ENCODE results near the gene PIP5K1B. TPM values are rescaled to one million over a fixed set of nuclear protein-coding genes. Genes with fewer than 3 reads are reported as not detected.

The PIP5K1B gene
- total and polyA plus RNA-seq, 2 of the 13 experiments (the other 11 are each of a cell fraction or from before 2014, with no cell fraction given) = 15.8 to 17.5 TPM

DNA sequence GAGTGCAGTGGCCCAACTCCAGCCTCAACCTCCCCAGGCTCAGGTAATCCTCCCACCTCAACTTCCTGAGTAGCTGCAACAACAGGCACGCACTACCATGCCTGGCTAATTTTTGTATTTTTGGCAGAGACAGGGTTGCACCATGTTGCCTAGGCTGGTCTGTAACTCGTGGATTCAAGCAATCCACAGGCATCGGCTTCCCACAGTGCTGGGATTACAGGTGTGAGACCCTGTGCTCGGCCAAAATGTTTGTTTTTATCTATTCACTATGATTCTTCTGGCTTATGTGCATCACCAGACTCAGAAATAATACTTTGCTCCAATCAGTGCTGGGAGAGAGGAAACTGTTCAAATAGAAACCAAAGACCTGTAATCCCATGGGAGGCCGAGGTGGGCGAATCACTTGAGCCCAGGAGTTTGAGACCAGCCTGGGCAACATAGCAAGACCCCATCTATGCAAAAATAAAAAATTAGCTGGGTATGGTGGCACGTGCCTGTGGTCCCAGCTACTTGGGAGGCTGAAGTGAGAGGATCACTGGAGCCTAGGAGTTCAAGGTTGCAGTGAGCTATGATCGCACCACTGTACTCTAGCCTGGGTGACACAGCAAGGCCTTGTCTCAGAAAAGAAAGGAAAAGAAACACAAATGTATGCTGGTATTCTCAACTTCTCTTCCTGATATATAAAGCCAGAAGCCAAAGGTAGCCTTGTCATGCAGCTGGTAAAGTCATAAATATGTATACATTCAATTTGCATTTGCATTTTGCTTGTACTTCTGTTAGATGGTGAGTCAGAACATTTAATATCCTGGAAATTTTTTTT, 4.5 kb downstream of the PIP5K1B start (continued):
- TF ChIP-seq ZNF143 (CRISPR knock-in tag; IDR thresholded peaks at IDR 0.05) (no peak), MXD4 (CRISPR knock-in tag; IDR thresholded peaks at IDR 0.05) (no peak), PCBP1 (IDR thresholded peaks at IDR 0.05; ENCODE audit: borderline replicate concordance, low read depth, low read length) (no peak), MAF1 (CRISPR knock-in tag; IDR thresholded peaks at IDR 0.05; ENCODE audit: borderline replicate concordance) (no peak), ZNF460 (CRISPR knock-in tag; IDR thresholded peaks at IDR 0.05; ENCODE audit: borderline replicate concordance) (peak; percentile 70; the same call in 1 of the 2 replicates), SIX4 (CRISPR knock-in tag; IDR thresholded peaks at IDR 0.05) (no peak), FOXC1 (CRISPR knock-in tag; IDR thresholded peaks at IDR 0.05; ENCODE audit: borderline replicate concordance) (no peak), EHMT2 (IDR thresholded peaks at IDR 0.05; ENCODE audit: borderline replicate concordance, low read depth, low read length) (no peak), ZNF577 (CRISPR knock-in tag; IDR thresholded peaks at IDR 0.05; ENCODE audit: borderline replicate concordance, low read depth) (no peak), KLF16 (CRISPR knock-in tag; IDR thresholded peaks at IDR 0.05) (no peak), ZNF263 (CRISPR knock-in tag; IDR thresholded peaks at IDR 0.05) (no peak), ZNF225 (CRISPR knock-in tag; IDR thresholded peaks at IDR 0.05) (no peak)
- TF ChIP-seq, protein P1, sequence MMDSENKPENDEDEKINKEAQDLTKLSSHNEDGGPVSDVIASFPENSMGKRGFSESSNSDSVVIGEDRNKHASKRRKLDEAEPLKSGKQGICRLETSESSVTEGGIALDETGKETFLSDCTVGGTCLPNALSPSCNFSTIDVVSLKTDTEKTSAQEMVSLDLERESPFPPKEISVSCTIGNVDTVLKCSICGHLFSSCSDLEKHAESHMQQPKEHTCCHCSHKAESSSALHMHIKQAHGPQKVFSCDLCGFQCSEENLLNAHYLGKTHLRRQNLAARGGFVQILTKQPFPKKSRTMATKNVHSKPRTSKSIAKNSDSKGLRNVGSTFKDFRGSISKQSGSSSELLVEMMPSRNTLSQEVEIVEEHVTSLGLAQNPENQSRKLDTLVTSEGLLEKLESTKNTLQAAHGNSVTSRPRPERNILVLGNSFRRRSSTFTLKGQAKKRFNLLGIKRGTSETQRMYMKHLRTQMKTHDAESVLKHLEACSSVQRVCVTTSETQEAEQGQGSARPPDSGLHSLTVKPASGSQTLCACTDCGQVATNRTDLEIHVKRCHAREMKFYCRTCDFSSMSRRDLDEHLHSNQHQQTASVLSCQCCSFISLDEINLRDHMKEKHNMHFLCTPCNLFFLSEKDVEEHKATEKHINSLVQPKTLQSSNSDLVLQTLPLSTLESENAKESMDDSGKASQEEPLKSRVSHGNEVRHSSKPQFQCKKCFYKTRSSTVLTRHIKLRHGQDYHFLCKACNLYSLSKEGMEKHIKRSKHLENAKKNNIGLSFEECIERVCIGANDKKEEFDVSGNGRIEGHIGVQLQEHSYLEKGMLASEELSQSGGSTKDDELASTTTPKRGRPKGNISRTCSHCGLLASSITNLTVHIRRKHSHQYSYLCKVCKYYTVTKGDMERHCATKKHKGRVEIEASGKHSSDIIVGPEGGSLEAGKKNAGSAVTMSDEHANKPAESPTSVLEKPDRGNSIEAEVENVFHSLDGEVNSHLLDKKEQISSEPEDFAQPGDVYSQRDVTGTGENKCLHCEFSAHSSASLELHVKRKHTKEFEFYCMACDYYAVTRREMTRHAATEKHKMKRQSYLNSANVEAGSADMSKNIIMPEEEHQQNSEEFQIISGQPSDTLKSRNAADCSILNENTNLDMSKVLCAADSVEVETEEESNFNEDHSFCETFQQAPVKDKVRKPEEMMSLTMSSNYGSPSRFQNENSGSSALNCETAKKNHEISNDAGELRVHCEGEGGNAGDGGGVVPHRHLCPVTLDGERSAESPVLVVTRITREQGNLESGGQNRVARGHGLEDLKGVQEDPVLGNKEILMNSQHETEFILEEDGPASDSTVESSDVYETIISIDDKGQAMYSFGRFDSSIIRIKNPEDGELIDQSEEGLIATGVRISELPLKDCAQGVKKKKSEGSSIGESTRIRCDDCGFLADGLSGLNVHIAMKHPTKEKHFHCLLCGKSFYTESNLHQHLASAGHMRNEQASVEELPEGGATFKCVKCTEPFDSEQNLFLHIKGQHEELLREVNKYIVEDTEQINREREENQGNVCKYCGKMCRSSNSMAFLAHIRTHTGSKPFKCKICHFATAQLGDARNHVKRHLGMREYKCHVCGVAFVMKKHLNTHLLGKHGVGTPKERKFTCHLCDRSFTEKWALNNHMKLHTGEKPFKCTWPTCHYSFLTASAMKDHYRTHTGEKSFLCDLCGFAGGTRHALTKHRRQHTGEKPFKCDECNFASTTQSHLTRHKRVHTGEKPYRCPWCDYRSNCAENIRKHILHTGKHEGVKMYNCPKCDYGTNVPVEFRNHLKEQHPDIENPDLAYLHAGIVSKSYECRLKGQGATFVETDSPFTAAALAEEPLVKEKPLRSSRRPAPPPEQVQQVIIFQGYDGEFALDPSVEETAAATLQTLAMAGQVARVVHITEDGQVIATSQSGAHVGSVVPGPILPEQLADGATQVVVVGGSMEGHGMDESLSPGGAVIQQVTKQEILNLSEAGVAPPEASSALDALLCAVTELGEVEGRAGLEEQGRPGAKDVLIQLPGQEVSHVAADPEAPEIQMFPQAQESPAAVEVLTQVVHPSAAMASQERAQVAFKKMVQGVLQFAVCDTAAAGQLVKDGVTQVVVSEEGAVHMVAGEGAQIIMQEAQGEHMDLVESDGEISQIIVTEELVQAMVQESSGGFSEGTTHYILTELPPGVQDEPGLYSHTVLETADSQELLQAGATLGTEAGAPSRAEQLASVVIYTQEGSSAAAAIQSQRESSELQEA (CRISPR knock-in tag; IDR thresholded peaks at IDR 0.05; ENCODE audit: not compliant biosample characterization) = no peak
- TF ChIP-seq, protein P2, sequence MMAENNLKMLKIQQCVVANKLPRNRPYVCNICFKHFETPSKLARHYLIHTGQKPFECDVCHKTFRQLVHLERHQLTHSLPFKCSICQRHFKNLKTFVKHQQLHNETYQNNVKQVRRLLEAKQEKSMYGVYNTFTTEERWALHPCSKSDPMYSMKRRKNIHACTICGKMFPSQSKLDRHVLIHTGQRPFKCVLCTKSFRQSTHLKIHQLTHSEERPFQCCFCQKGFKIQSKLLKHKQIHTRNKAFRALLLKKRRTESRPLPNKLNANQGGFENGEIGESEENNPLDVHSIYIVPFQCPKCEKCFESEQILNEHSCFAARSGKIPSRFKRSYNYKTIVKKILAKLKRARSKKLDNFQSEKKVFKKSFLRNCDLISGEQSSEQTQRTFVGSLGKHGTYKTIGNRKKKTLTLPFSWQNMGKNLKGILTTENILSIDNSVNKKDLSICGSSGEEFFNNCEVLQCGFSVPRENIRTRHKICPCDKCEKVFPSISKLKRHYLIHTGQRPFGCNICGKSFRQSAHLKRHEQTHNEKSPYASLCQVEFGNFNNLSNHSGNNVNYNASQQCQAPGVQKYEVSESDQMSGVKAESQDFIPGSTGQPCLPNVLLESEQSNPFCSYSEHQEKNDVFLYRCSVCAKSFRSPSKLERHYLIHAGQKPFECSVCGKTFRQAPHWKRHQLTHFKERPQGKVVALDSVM (CRISPR knock-in tag; IDR thresholded peaks at IDR 0.05) = peak; percentile 13; the same call in 1 of the 2 replicates
- TF ChIP-seq, protein P3, sequence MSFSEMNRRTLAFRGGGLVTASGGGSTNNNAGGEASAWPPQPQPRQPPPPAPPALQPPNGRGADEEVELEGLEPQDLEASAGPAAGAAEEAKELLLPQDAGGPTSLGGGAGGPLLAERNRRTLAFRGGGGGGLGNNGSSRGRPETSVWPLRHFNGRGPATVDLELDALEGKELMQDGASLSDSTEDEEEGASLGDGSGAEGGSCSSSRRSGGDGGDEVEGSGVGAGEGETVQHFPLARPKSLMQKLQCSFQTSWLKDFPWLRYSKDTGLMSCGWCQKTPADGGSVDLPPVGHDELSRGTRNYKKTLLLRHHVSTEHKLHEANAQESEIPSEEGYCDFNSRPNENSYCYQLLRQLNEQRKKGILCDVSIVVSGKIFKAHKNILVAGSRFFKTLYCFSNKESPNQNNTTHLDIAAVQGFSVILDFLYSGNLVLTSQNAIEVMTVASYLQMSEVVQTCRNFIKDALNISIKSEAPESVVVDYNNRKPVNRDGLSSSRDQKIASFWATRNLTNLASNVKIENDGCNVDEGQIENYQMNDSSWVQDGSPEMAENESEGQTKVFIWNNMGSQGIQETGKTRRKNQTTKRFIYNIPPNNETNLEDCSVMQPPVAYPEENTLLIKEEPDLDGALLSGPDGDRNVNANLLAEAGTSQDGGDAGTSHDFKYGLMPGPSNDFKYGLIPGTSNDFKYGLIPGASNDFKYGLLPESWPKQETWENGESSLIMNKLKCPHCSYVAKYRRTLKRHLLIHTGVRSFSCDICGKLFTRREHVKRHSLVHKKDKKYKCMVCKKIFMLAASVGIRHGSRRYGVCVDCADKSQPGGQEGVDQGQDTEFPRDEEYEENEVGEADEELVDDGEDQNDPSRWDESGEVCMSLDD (CRISPR knock-in tag; IDR thresholded peaks at IDR 0.05; ENCODE audit: borderline replicate concordance) = no peak
